Activated B cell treated with CpG ODN at 0.5 μM for 24 hours (primary cell): ENCODE data around the gene RNF25. TPM values are rescaled to one million over a fixed set of nuclear protein-coding genes. Genes with fewer than 3 reads are reported as not detected.
A peak's percentile ranks its signal among the peaks of the same experiment; 100 is the strongest.

Experiments used
- ATAC-seq: fragments of 200-7000 bp; cut with Tn5 transposase; one replicate; pipeline ENCODE4 v1.10.0; 2021; ENCODE audit warnings: low read depth, mild to moderate bottlenecking, moderate library complexity
- CTCF ChIA-PET: fragments of 350-600 bp; sonication (Branson Sonifier 250); formaldehyde crosslinking; loops from one replicate; lab custom pipeline; 2021; ENCODE audit warnings: antibody characterized with exemption; lab: Charles Lee
- POLR2A ChIA-PET: fragments of 350-600 bp; sonication (Branson Sonifier 250); formaldehyde crosslinking; loops from one replicate; lab custom pipeline; 2021; ENCODE audit warnings: antibody characterized with exemption; lab: Charles Lee
- DNase-seq: peaks from one replicate; pipeline ENCODE4 v3.0.0; 2022
- H3K27ac Mint-ChIP-seq: one replicate; pipeline ENCODE4 v1.8.0; 2020; ENCODE audit warnings: mixed read lengths
- H3K27me3 Mint-ChIP-seq: one replicate; pipeline ENCODE4 v1.8.0; 2021; ENCODE audit warnings: mixed read lengths
- H3K36me3 Mint-ChIP-seq: one replicate; pipeline ENCODE4 v1.8.0; 2021; ENCODE audit warnings: low read depth, mixed read lengths
- H3K4me1 Mint-ChIP-seq: one replicate; pipeline ENCODE4 v1.8.0; 2021; ENCODE audit warnings: mixed read lengths
- H3K4me3 Mint-ChIP-seq: one replicate; pipeline ENCODE4 v1.8.0; 2020; ENCODE audit warnings: mild to moderate bottlenecking, mixed read lengths
- H3K9me3 Mint-ChIP-seq: one replicate; pipeline ENCODE4 v1.8.0; 2020; ENCODE audit warnings: mixed read lengths
- CTCF ChIP-seq: fragments of 200-600 bp; IDR thresholded peaks from one replicate; pipeline ENCODE4 v1.8.0; 2022; ENCODE audit warnings: antibody characterized with exemption, mild to moderate bottlenecking
- intact Hi-C: fragments of 100-400 bp; cut with micrococcal nuclease; formaldehyde crosslinking; loops from one replicate; pipeline ENCODE4 v1.15.1; 2024
- total RNA-seq: library from RNA; stranded (reverse); gene quantifications from 2 replicates; pipeline ENCODE4 v1.2.3, GENCODE V29; 2022

Gene RNF25
- total RNA-seq, 1 donor from 2014 or later: 35.1 TPM

GRCh38 chr2:218710687-218711549 lies 39.1 kb upstream of the RNF25 start, which contains the start of gene TTLL4:
Gene TTLL4 (plus strand): TSS chr2:218710835. CDS start chr2:218737677, 26,842 bp downstream.
- Mint-ChIP-seq H3K36me3 (peaks cover 7% of the 10 kb centered on the region), H3K4me3 (peak within 1 kb of the TSS; percentile 91), H3K27me3 (no peaks in the 10 kb centered on the region), H3K27ac (peak within 1 kb of the TSS; percentile 86), H3K9me3 (no peaks in the 10 kb centered on the region), H3K4me1 (peaks cover 26% of the 10 kb centered on the region)
- CTCF ChIA-PET: interaction anchor here (0.7 to 1.9 kb wide), 5 partner anchors 8 to 187 kb away, joined by 3 to 11 read pairs (median 4); partner anchors contain the start of genes BCS1L and ZNF142
- DNase-seq (peak; percentile 98), ATAC-seq (peak; percentile 97)
- POLR2A ChIA-PET: interaction anchor here (0.5 to 2.2 kb wide), 13 partner anchors 8 to 677 kb away, joined by 3 to 17 read pairs (median 3); partner anchors contain the start of genes BCS1L, DNPEP, RNF25 and STK36
- intact Hi-C loops: loop anchor here (1.0 to 5.0 kb wide), 14 partner anchors 39 to 831 kb away; partner anchors contain the start of genes AAMP, BCS1L, CHPF and CNOT9
- TF ChIP-seq CTCF: no peak

GRCh38 chr2:218710334-218710686 lies 38.5 kb upstream of the RNF25 start:
- intact Hi-C loops: loop anchor here (1.0 to 5.0 kb wide), 11 partner anchors 38 to 832 kb away; partner anchors contain the start of genes AAMP, BCS1L, CHPF and CNOT9
- H3K4me3 Mint-ChIP-seq: peak overlapping the region; percentile 91
- no peaks in the 10 kb centered on the region for H3K27me3 Mint-ChIP-seq
- peaks cover 26% of the 10 kb centered on the region for H3K4me1 Mint-ChIP-seq
- H3K9me3 Mint-ChIP-seq: no peaks in the 10 kb centered on the region
- no peak for TF ChIP-seq CTCF
- DNase-seq: no peak
- ChIA-PET POLR2A (interaction anchor here (0.8 to 2.2 kb wide), 8 partner anchors 38 to 677 kb away, joined by 3 to 17 read pairs (median 6); partner anchors contain the start of genes BCS1L, DNPEP, RNF25 and STK36), CTCF (interaction anchor here (0.9 to 1.9 kb wide), 4 partner anchors 51 to 188 kb away, joined by 3 to 11 read pairs (median 5); partner anchors contain the start of genes BCS1L and ZNF142)
- H3K27ac Mint-ChIP-seq: peak overlapping the region; percentile 86
- no peak for ATAC-seq
- H3K36me3 Mint-ChIP-seq: peaks cover 4% of the 10 kb centered on the region

- intact Hi-C loops: loop anchor here (1.0 to 5.0 kb wide), 11 partner anchors 38 to 832 kb away; partner anchors contain the start of genes AAMP, BCS1L, CHPF and CNOT9
- H3K36me3 Mint-ChIP-seq: peaks cover 4% of the 10 kb centered on the region
- ATAC-seq (no peak), DNase-seq (no peak)
- ChIA-PET CTCF (interaction anchor here (1.5 to 1.9 kb wide), 3 partner anchors 50 to 188 kb away, joined by 4 to 11 read pairs (median 6); partner anchors contain the start of genes BCS1L and ZNF142), POLR2A (interaction anchor here (0.8 to 2.2 kb wide), 8 partner anchors 38 to 678 kb away, joined by 3 to 17 read pairs (median 6); partner anchors contain the start of genes BCS1L, DNPEP, RNF25 and STK36)
- H3K4me3 Mint-ChIP-seq: no peak overlapping the region
- peaks cover 26% of the 10 kb centered on the region for H3K4me1 Mint-ChIP-seq
- no peak overlapping the region for H3K27ac Mint-ChIP-seq
- no peak for TF ChIP-seq CTCF
- no peaks in the 10 kb centered on the region for H3K9me3 Mint-ChIP-seq
- no peaks in the 10 kb centered on the region for H3K27me3 Mint-ChIP-seq
Measured at GRCh38 chr2:218709908-218710307, 38.1 kb upstream of the RNF25 start.

DNA sequence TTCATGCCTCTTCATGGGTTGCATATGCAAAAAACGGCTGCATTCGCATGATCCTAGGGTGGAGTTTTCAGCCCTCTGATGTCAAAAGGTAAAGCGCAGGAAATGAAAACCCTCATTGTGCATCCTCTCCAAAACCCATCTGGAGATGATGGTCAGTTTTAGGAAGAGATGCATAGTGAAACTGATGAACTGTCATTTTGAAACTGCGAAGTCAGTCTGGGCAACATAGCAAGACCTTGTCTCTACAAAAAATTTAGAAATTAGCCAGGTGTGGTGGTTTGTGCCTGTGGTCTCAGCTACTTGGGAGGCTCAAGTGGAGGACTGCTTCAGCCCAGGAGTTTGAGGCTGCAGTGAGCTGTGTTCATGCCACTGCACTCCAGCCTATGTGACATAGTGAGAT lies 36.3 kb upstream of the RNF25 start:
- ATAC-seq: no peak
- Mint-ChIP-seq H3K36me3 (peaks cover 4% of the 10 kb centered on the region), H3K27me3 (no peaks in the 10 kb centered on the region), H3K4me1 (peaks cover 16% of the 10 kb centered on the region), H3K9me3 (no peaks in the 10 kb centered on the region), H3K4me3 (no peak overlapping the region), H3K27ac (no peak overlapping the region)
- intact Hi-C loops: no loop called here
- DNase-seq: no peak
- ChIA-PET CTCF (no interaction called here), POLR2A (no interaction called here)
- no peak for TF ChIP-seq CTCF
